ENCODE results near the gene SUOX.

DNA sequence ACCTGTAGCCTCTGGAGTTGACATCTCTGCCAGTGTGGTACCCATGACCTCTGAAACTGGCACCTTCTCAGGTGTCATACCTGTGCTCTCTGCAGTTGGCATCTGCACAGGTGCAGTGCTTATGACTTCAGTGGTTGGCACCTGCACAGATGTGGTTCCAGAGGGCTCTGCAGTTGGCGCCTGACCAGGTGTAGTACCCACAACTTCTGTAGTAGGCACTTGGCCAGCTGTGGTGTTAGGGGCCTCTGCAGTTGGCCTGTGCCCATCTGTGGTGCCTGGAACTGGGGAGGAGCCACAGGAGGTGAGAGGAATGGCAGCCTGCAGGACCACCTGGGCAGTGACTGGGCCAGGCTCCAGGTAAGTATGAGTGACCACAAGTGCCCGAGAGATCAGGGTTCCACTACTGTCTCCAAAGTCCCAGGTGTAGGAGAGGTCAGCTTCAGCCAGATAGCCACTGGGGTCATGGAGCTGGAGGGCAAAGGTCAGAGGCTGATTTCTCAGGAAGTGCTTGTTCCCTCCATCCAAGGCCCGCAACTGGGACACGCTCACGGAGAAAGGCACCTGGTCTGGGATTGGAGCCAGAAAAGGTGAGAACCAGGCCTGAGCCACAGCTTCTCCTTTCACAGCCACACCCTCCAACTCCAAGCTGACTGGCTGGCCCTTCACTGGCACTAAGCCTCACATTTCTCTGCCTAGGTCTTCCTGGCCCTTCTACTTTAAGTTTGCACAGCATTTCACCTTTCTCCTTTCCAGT, 39.8 kb upstream of the SUOX start:
- TF ChIP-seq POLR2A (IDR thresholded peaks at IDR 0.05; ENCODE audit: low read depth) = no peak
- no peak for TF ChIP-seq CTCF (IDR thresholded peaks at IDR 0.05)
- no peak for TF ChIP-seq POLR2AphosphoS5 (IDR thresholded peaks at IDR 0.05)
- no peak for TF ChIP-seq EP300 (IDR thresholded peaks at IDR 0.05)
